Neural crest cell (in vitro differentiated cells): ENCODE results near the gene SMARCE1. TPM values are rescaled to one million over a fixed set of nuclear protein-coding genes. Genes with fewer than 3 reads are reported as not detected.

Source experiments
- DNase-seq: peaks from one replicate; pipeline ENCODE4 v3.0.0; 2021; ENCODE audit warnings: low read depth, mixed read lengths, low spot score
- H3K27ac Mint-ChIP-seq: one replicate; pipeline ENCODE4 v1.8.0; 2021; ENCODE audit warnings: mild to moderate bottlenecking, mixed read lengths; ENCODE audit not compliant: unreplicated experiment
- H3K27me3 Mint-ChIP-seq: 2 replicates; pipeline ENCODE4 v1.8.0; 2021; ENCODE audit warnings: low read depth, mild to moderate bottlenecking, mixed read lengths
- H3K36me3 Mint-ChIP-seq: 2 replicates; pipeline ENCODE4 v1.8.0; 2021; ENCODE audit warnings: low read depth, mild to moderate bottlenecking, mixed read lengths
- H3K4me1 Mint-ChIP-seq: 2 replicates; pipeline ENCODE4 v1.8.0; 2021; ENCODE audit warnings: mixed read lengths
- H3K4me3 Mint-ChIP-seq: one replicate; pipeline ENCODE4 v1.8.0; 2021; ENCODE audit warnings: mild to moderate bottlenecking, mixed read lengths
- H3K9me3 Mint-ChIP-seq: 2 replicates; pipeline ENCODE4 v1.8.0; 2021; ENCODE audit warnings: mixed read lengths
- total RNA-seq: library from RNA; stranded (reverse); gene quantifications from 2 replicates; pipeline ENCODE4 v1.2.1, GENCODE V29; 2021
- TF ChIP-seq, protein P1 (sequence below): fragments of 200-600 bp; sonication (generic); conservative IDR thresholded peaks from 2 replicates; pipeline ENCODE4 v1.5.0; 2021; ENCODE audit warnings: antibody characterized with exemption, mild to moderate bottlenecking

SMARCE1 gene
- total RNA-seq, 1 donor from 2014 or later: 205 TPM

DNA sequence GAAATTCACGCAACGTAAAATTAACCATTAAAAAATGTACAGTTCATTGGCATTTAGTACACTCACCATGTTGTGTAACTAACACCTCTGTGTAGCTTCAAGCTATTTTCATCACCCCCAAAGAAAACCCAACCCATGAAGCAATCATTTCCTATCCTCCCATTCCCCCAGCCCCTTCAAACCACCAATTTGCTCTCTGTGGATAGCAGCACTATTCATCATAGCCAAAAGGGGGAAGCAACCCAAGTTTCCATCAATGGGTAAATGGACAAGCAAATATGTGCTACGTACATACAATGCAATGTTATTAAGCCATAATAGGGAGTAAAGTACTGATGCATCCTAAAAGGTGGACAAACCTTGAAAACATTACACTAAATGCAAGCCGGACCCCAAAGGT, 28.3 kb upstream of the SMARCE1 start:
- H3K36me3 Mint-ChIP-seq: no peaks in the 10 kb centered on the region
- H3K27me3 Mint-ChIP-seq: peaks cover 72% of the 10 kb centered on the region
- H3K27ac Mint-ChIP-seq: peak overlapping the region; percentile 12
- H3K4me3 Mint-ChIP-seq: no peak overlapping the region
- TF ChIP-seq, protein P1, sequence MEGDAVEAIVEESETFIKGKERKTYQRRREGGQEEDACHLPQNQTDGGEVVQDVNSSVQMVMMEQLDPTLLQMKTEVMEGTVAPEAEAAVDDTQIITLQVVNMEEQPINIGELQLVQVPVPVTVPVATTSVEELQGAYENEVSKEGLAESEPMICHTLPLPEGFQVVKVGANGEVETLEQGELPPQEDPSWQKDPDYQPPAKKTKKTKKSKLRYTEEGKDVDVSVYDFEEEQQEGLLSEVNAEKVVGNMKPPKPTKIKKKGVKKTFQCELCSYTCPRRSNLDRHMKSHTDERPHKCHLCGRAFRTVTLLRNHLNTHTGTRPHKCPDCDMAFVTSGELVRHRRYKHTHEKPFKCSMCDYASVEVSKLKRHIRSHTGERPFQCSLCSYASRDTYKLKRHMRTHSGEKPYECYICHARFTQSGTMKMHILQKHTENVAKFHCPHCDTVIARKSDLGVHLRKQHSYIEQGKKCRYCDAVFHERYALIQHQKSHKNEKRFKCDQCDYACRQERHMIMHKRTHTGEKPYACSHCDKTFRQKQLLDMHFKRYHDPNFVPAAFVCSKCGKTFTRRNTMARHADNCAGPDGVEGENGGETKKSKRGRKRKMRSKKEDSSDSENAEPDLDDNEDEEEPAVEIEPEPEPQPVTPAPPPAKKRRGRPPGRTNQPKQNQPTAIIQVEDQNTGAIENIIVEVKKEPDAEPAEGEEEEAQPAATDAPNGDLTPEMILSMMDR: no peak
- H3K4me1 Mint-ChIP-seq: no peaks in the 10 kb centered on the region
- no peaks in the 10 kb centered on the region for H3K9me3 Mint-ChIP-seq
- DNase-seq: no peak

DNA sequence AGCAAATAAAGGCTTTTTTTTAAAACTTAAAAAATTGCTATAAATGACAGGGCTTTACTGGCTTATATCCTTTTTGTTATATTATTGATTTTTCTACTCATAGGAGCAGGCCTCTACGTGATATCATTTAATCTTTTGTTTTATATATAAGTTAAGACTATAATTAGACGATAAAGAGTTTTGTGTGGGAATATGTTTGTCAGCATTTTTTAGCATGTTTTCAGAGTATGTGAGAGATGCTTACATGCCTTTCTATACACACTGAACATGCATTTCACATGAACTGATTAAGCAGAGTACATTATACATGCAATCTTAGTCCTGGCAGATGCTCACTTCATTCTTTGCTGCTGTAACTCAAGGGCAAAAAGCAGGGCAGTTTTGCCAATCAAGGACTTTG, 25.0 kb upstream of the SMARCE1 start:
- no peaks in the 10 kb centered on the region for H3K4me1 Mint-ChIP-seq
- no peak overlapping the region for H3K4me3 Mint-ChIP-seq
- peaks cover 52% of the 10 kb centered on the region for H3K27me3 Mint-ChIP-seq
- TF ChIP-seq, protein P1: no peak
- H3K27ac Mint-ChIP-seq: no peak overlapping the region
- H3K9me3 Mint-ChIP-seq: no peaks in the 10 kb centered on the region
- no peak for DNase-seq
- no peaks in the 10 kb centered on the region for H3K36me3 Mint-ChIP-seq

DNA sequence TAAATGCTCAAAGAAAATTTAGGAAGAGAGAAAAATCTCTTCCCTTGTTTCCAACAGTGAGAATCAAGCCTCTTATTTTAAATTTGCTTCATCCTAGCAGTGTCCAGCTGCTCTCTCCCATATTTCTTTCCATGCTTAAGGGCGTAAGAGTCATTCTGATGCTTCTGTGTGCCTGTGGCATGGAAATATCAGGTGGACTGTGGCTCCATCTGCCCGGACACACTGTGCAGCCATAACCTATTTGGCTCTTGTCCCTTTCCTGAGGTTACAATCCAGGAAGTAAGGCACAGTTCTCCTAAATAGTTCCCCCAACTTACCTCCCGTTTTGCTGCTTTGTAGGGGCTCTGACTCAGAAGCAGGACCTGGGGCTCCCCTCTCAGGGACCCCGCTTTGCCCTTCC, 23.7 kb upstream of the SMARCE1 start:
- Mint-ChIP-seq H3K4me3 (no peak overlapping the region), H3K4me1 (no peaks in the 10 kb centered on the region), H3K27ac (peak overlapping the region; percentile 24), H3K27me3 (peaks cover 45% of the 10 kb centered on the region), H3K9me3 (no peaks in the 10 kb centered on the region), H3K36me3 (no peaks in the 10 kb centered on the region)
- TF ChIP-seq, protein P1: no peak
- DNase-seq: no peak

DNA sequence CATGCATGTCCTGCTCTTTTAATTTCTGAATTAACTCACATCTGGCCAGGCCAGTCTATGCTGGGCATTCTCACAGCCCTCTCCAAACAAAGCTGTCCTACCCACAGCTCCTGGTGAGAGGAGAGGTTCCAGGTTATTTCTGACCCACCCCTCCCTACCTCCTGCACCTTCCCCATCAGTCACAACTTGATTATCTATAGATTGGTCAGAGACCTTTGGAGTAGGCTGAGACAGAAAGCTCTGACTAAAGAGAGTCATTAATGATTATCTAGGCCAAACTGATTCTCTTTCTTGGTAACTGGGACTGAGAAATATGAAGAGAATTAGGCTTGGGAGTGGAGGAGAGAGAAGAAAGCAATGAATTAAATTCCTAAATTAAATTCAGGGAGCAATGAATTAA, 18.7 kb upstream of the SMARCE1 start:
- no peaks in the 10 kb centered on the region for H3K9me3 Mint-ChIP-seq
- H3K36me3 Mint-ChIP-seq: no peaks in the 10 kb centered on the region
- peaks cover 35% of the 10 kb centered on the region for H3K27me3 Mint-ChIP-seq
- TF ChIP-seq, protein P1: no peak
- DNase-seq: no peak
- H3K4me3 Mint-ChIP-seq: no peak overlapping the region
- H3K27ac Mint-ChIP-seq: no peak overlapping the region
- H3K4me1 Mint-ChIP-seq: peaks cover 6% of the 10 kb centered on the region

DNA sequence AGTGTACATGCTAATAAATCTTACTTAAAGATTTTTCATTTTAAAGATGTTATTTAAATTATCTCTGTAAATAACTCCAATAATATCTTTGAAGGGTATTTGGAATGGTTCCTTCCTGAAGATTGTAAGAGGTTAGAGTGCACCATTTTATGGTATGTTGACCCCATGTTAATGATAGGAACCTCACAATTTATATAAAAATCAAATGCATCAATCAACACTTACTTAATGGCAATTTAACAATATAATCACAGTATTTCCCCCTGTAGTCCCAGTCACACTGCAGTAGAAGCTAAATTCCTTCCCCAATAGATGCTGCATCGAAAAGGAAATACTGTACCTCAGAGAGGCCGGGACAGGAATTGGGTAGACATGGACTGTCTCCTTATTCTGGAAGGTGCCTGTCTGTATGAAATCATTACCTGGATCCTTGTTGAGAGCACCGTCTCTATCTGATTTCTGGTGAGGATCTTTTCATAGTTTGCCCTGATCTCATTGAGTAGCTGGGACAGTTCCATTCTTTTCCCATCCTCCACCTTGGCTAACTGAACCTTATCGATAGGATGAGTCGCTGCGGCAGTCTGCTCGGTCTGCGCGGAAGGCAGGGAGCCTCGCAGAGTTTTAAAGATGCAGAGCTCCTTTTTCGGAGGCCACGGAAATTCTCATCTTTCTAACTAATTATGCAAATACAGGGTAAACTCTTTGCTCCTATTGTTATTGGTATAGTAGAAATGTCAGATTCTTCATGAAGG, 17.1 kb upstream of the SMARCE1 start, which contains the start of gene KRT222:
TSS of gene KRT222 (minus strand) at position 596 of the 752 bp plus-strand sequence. CDS start at position 518, 78 bp downstream.
- H3K4me3 Mint-ChIP-seq: peak within 1 kb of the TSS; percentile 60
- TF ChIP-seq, protein P1: no peak
- peaks cover 28% of the 10 kb centered on the region for H3K27me3 Mint-ChIP-seq
- H3K27ac Mint-ChIP-seq: no peak within 1 kb of the TSS
- H3K36me3 Mint-ChIP-seq: no peaks in the 10 kb centered on the region
- H3K9me3 Mint-ChIP-seq: no peaks in the 10 kb centered on the region
- DNase-seq: no peak
- peaks cover 6% of the 10 kb centered on the region for H3K4me1 Mint-ChIP-seq
